ENCODE data around the gene OR8B8. TPM values are rescaled to one million over a fixed set of nuclear protein-coding genes. Genes with fewer than 3 reads are reported as not detected.

OR8B8 gene
- total RNA-seq, 3 donors from 2014 or later (not counting 1 experiment from before 2014, with no cell fraction given) = not detected

GRCh38 chr11:124454552-124454951 lies 9.1 kb upstream of the OR8B8 start:
- Histone ChIP-seq H3K4me1 (ENCODE audit: control insufficient read depth, insufficient read depth, low read length) (no peaks in the 10 kb centered on the region), H3K36me3 (ENCODE audit: control insufficient read depth, insufficient read depth, low read length) (no peaks in the 10 kb centered on the region), H3K4me3 (ENCODE audit: low read length) (no peak overlapping the region), H3K27ac (ENCODE audit: low read length) (no peak overlapping the region), H3K27me3 (ENCODE audit: control insufficient read depth, insufficient read depth, low read length) (no peaks in the 10 kb centered on the region), H3K9me3 (ENCODE audit: control insufficient read depth, insufficient read depth, low read length) (no peaks in the 10 kb centered on the region)
- no peak overlapping the region for H3K4me3 Mint-ChIP-seq
- H3K36me3 Mint-ChIP-seq = no peaks in the 10 kb centered on the region
- no peaks in the 10 kb centered on the region for H3K27me3 Mint-ChIP-seq (ENCODE audit: low read depth in 2 of 2)
- WGBS (ENCODE audit: insufficient coverage) = 0% methylated on average over 1 of the region's 2 CpGs
- peaks cover 0 to 2% of the 10 kb centered on the region in 2 donors for H3K9me3 Mint-ChIP-seq
- H3K4me1 Mint-ChIP-seq = peaks cover 4 to 5% of the 10 kb centered on the region in 2 donors
- DNase-seq (no peak), ATAC-seq (no peak)
- intact Hi-C loops (cut with micrococcal nuclease) = no loop called here
- H3K27ac Mint-ChIP-seq = no peak overlapping the region
- TF ChIP-seq, protein P1, sequence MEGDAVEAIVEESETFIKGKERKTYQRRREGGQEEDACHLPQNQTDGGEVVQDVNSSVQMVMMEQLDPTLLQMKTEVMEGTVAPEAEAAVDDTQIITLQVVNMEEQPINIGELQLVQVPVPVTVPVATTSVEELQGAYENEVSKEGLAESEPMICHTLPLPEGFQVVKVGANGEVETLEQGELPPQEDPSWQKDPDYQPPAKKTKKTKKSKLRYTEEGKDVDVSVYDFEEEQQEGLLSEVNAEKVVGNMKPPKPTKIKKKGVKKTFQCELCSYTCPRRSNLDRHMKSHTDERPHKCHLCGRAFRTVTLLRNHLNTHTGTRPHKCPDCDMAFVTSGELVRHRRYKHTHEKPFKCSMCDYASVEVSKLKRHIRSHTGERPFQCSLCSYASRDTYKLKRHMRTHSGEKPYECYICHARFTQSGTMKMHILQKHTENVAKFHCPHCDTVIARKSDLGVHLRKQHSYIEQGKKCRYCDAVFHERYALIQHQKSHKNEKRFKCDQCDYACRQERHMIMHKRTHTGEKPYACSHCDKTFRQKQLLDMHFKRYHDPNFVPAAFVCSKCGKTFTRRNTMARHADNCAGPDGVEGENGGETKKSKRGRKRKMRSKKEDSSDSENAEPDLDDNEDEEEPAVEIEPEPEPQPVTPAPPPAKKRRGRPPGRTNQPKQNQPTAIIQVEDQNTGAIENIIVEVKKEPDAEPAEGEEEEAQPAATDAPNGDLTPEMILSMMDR (IDR thresholded peaks at IDR 0.05) = no peak

DNA sequence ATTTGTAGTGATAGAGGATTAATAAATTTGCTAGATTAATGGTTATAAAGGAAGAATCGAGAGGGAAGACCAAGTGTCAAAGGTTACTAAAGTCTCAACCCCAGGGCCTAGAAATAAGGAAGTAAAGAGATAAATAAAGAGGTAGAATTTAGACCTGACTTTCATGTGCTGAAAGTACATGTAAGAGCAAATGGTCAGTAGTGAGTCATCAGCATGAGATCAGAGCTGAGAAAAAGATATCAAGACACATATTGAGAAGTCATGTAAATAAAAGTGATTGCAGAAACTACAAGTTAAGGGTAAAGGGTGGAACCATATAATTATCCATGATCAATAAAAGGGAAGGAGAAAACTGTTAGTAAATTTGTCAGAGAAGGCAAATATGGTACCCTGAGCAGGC lies 1.4 kb upstream of the OR8B8 start:
- Mint-ChIP-seq H3K27ac (no peak overlapping the region), H3K4me1 (no peaks in the 10 kb centered on the region), H3K36me3 (no peaks in the 10 kb centered on the region), H3K27me3 (ENCODE audit: low read depth in 2 of 2) (peaks cover 3 to 8% of the 10 kb centered on the region in 2 donors), H3K9me3 (peaks cover 0 to 5% of the 10 kb centered on the region in 2 donors), H3K4me3 (no peak overlapping the region)
- TF ChIP-seq, protein P1 (IDR thresholded peaks at IDR 0.05) = no peak
- ATAC-seq (no peak), DNase-seq (no peak)
- 78% methylated on average over 1 of the region's 1 CpG for WGBS (ENCODE audit: insufficient coverage)
- Histone ChIP-seq H3K9me3 (ENCODE audit: control insufficient read depth, insufficient read depth, low read length) (no peaks in the 10 kb centered on the region), H3K27me3 (ENCODE audit: control insufficient read depth, insufficient read depth, low read length) (no peaks in the 10 kb centered on the region), H3K27ac (ENCODE audit: low read length) (no peak overlapping the region), H3K36me3 (ENCODE audit: control insufficient read depth, insufficient read depth, low read length) (no peaks in the 10 kb centered on the region), H3K4me1 (ENCODE audit: control insufficient read depth, insufficient read depth, low read length) (no peaks in the 10 kb centered on the region), H3K4me3 (ENCODE audit: low read length) (no peak overlapping the region)
- intact Hi-C loops (cut with micrococcal nuclease) = no loop called here

- ATAC-seq (no peak), DNase-seq (no peak)
- Mint-ChIP-seq H3K4me3 (no peak overlapping the region), H3K27me3 (ENCODE audit: low read depth in 2 of 2) (peaks cover 8 to 14% of the 10 kb centered on the region in 2 donors), H3K36me3 (no peaks in the 10 kb centered on the region), H3K27ac (no peak overlapping the region), H3K9me3 (peaks cover 0 to 3% of the 10 kb centered on the region in 2 donors), H3K4me1 (no peaks in the 10 kb centered on the region)
- no peak overlapping the region for H3K4me3 ChIP-seq (ENCODE audit: low read length)
- no peaks in the 10 kb centered on the region for H3K36me3 ChIP-seq (ENCODE audit: control insufficient read depth, insufficient read depth, low read length)
- no peaks in the 10 kb centered on the region for H3K27me3 ChIP-seq (ENCODE audit: control insufficient read depth, insufficient read depth, low read length)
- H3K27ac ChIP-seq (ENCODE audit: low read length) = no peak overlapping the region
- H3K9me3 ChIP-seq (ENCODE audit: control insufficient read depth, insufficient read depth, low read length) = no peaks in the 10 kb centered on the region
- TF ChIP-seq, protein P1 (IDR thresholded peaks at IDR 0.05) = no peak
- intact Hi-C loops (cut with micrococcal nuclease) = no loop called here
- H3K4me1 ChIP-seq (ENCODE audit: control insufficient read depth, insufficient read depth, low read length) = no peaks in the 10 kb centered on the region
- 85% methylated on average over 1 of the region's 2 CpGs for WGBS (ENCODE audit: insufficient coverage)
These were observed 2.6 kb downstream of the OR8B8 start for GRCh38 chr11:124442847-124443246.

DNA sequence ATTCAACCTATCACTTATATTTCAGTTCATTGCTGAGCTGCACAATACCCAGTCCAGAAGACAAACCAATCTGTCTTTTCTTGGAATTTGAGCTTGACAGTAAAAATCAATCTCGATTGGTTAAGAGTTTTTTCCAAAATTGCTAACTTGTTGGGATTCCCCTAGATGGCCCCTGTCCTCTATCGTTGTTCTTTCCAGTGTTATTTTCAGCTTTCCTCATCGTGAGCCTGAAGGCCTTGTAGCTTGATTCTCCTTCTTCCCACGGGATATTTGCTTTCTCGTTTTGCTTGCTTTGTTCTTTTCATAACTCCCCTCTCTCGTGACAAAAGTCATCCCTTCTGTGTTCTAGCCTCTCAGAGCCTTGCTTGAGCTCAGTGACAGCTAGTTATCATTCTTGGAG lies 3.1 kb downstream of the OR8B8 start:
- H3K4me3 Mint-ChIP-seq = no peak overlapping the region
- no peaks in the 10 kb centered on the region for H3K4me1 ChIP-seq (ENCODE audit: control insufficient read depth, insufficient read depth, low read length)
- no peaks in the 10 kb centered on the region for H3K4me1 Mint-ChIP-seq
- H3K9me3 ChIP-seq (ENCODE audit: control insufficient read depth, insufficient read depth, low read length) = no peaks in the 10 kb centered on the region
- H3K27me3 ChIP-seq (ENCODE audit: control insufficient read depth, insufficient read depth, low read length) = no peaks in the 10 kb centered on the region
- TF ChIP-seq, protein P1 (IDR thresholded peaks at IDR 0.05) = no peak
- H3K27ac Mint-ChIP-seq = no peak overlapping the region
- no peaks in the 10 kb centered on the region for H3K36me3 ChIP-seq (ENCODE audit: control insufficient read depth, insufficient read depth, low read length)
- DNase-seq (no peak), ATAC-seq (no peak)
- peaks cover 8 to 14% of the 10 kb centered on the region in 2 donors for H3K27me3 Mint-ChIP-seq (ENCODE audit: low read depth in 2 of 2)
- no peaks in the 10 kb centered on the region for H3K36me3 Mint-ChIP-seq
- H3K9me3 Mint-ChIP-seq = peaks cover 0 to 3% of the 10 kb centered on the region in 2 donors
- 80% methylated on average over 6 of the region's 6 CpGs for WGBS (ENCODE audit: insufficient coverage)
- intact Hi-C loops (cut with micrococcal nuclease) = no loop called here
- no peak overlapping the region for H3K27ac ChIP-seq (ENCODE audit: low read length)
- H3K4me3 ChIP-seq (ENCODE audit: low read length) = no peak overlapping the region
